ENCODE measurements around the gene CD244.

GRCh38 chr1:160901768-160902167 is 39.1 kb upstream of the CD244 start:
- no peak for TF ChIP-seq POLR2AphosphoS5 (IDR thresholded peaks at IDR 0.05)
- no peak for TF ChIP-seq SMC3 (conservative IDR thresholded peaks at IDR 0.05; ENCODE audit: poor library complexity)
- TF ChIP-seq, protein P1, sequence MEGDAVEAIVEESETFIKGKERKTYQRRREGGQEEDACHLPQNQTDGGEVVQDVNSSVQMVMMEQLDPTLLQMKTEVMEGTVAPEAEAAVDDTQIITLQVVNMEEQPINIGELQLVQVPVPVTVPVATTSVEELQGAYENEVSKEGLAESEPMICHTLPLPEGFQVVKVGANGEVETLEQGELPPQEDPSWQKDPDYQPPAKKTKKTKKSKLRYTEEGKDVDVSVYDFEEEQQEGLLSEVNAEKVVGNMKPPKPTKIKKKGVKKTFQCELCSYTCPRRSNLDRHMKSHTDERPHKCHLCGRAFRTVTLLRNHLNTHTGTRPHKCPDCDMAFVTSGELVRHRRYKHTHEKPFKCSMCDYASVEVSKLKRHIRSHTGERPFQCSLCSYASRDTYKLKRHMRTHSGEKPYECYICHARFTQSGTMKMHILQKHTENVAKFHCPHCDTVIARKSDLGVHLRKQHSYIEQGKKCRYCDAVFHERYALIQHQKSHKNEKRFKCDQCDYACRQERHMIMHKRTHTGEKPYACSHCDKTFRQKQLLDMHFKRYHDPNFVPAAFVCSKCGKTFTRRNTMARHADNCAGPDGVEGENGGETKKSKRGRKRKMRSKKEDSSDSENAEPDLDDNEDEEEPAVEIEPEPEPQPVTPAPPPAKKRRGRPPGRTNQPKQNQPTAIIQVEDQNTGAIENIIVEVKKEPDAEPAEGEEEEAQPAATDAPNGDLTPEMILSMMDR (IDR thresholded peaks at IDR 0.05; ENCODE audit: poor library complexity, severe bottlenecking) = no peak
- TF ChIP-seq TAF1 (IDR thresholded peaks at IDR 0.05; ENCODE audit: low read depth) = no peak
- no peak for TF ChIP-seq EZH2 (IDR thresholded peaks at IDR 0.05; ENCODE audit: borderline replicate concordance, insufficient read depth, low read length, poor library complexity, severe bottlenecking)

All from neural cell (in vitro differentiated cells).